ENCODE measurements around the gene DACT3.

DACT3 gene

GRCh38 chr19:46623915-46624502 lies 37.0 kb downstream of the DACT3 start:
- peaks cover 4 to 19% of the 10 kb centered on the region in 2 donors for H3K27me3 ChIP-seq (ENCODE audit: control insufficient read depth in 1 of 2, insufficient read depth in 2 of 2, low read length in 2 of 2)
- H3K9me3 ChIP-seq (ENCODE audit: control insufficient read depth in 1 of 2, low read length in 2 of 2): no peaks in the 10 kb centered on the region
- peaks cover 8 to 15% of the 10 kb centered on the region in 2 donors for H3K4me1 ChIP-seq (ENCODE audit: control insufficient read depth in 1 of 2, insufficient read depth in 2 of 2, low read length in 2 of 2)
- no peak overlapping the region for H3K4me3 ChIP-seq (ENCODE audit: low read depth in 1 of 2, low read length in 2 of 2)
- H3K27ac ChIP-seq (ENCODE audit: low read depth, low read length): peak overlapping the region; percentile 32
- H3K9ac ChIP-seq (ENCODE audit: low read depth in 1 of 2, low read length in 2 of 2): no peak overlapping the region
- no peaks in the 10 kb centered on the region for H3K36me3 ChIP-seq (ENCODE audit: control insufficient read depth in 1 of 2, insufficient read depth in 2 of 2, low read length in 2 of 2)

- no peak overlapping the region for H3K9ac ChIP-seq (ENCODE audit: low read depth in 1 of 2, low read length in 2 of 2)
- H3K4me1 ChIP-seq (ENCODE audit: control insufficient read depth in 1 of 2, insufficient read depth in 2 of 2, low read length in 2 of 2): peaks cover 19 to 24% of the 10 kb centered on the region in 2 donors
- no peak overlapping the region for H3K27ac ChIP-seq (ENCODE audit: low read depth, low read length)
- peaks cover 4 to 19% of the 10 kb centered on the region in 2 donors for H3K27me3 ChIP-seq (ENCODE audit: control insufficient read depth in 1 of 2, insufficient read depth in 2 of 2, low read length in 2 of 2)
- H3K9me3 ChIP-seq (ENCODE audit: control insufficient read depth in 1 of 2, low read length in 2 of 2): no peaks in the 10 kb centered on the region
- no peaks in the 10 kb centered on the region for H3K36me3 ChIP-seq (ENCODE audit: control insufficient read depth in 1 of 2, insufficient read depth in 2 of 2, low read length in 2 of 2)
- H3K4me3 ChIP-seq (ENCODE audit: low read depth in 1 of 2, low read length in 2 of 2): no peak overlapping the region
Measured at GRCh38 chr19:46622118-46622446, 38.9 kb downstream of the DACT3 start.

- Histone ChIP-seq H3K4me1 (ENCODE audit: control insufficient read depth in 1 of 2, insufficient read depth in 2 of 2, low read length in 2 of 2) (peaks cover 25 to 28% of the 10 kb centered on the region in 2 donors), H3K27ac (ENCODE audit: low read depth, low read length) (peak overlapping the region; percentile 54), H3K9me3 (ENCODE audit: control insufficient read depth in 1 of 2, low read length in 2 of 2) (no peaks in the 10 kb centered on the region), H3K36me3 (ENCODE audit: control insufficient read depth in 1 of 2, insufficient read depth in 2 of 2, low read length in 2 of 2) (no peaks in the 10 kb centered on the region), H3K27me3 (ENCODE audit: control insufficient read depth in 1 of 2, insufficient read depth in 2 of 2, low read length in 2 of 2) (peaks cover 4 to 19% of the 10 kb centered on the region in 2 donors), H3K9ac (ENCODE audit: low read depth in 1 of 2, low read length in 2 of 2) (peak overlapping the region in 1 of 2 donors; percentile 32), H3K4me3 (ENCODE audit: low read depth in 1 of 2, low read length in 2 of 2) (peak overlapping the region in 1 of 2 donors; percentile 36)
Measured at GRCh38 chr19:46621191-46622117, 39.5 kb downstream of the DACT3 start.

- no peak overlapping the region for H3K4me3 ChIP-seq (ENCODE audit: low read depth in 1 of 2, low read length in 2 of 2)
- no peaks in the 10 kb centered on the region for H3K9me3 ChIP-seq (ENCODE audit: control insufficient read depth in 1 of 2, low read length in 2 of 2)
- peaks cover 4 to 19% of the 10 kb centered on the region in 2 donors for H3K27me3 ChIP-seq (ENCODE audit: control insufficient read depth in 1 of 2, insufficient read depth in 2 of 2, low read length in 2 of 2)
- H3K9ac ChIP-seq (ENCODE audit: low read depth in 1 of 2, low read length in 2 of 2): no peak overlapping the region
- peak overlapping the region; percentile 54 for H3K27ac ChIP-seq (ENCODE audit: low read depth, low read length)
- no peaks in the 10 kb centered on the region for H3K36me3 ChIP-seq (ENCODE audit: control insufficient read depth in 1 of 2, insufficient read depth in 2 of 2, low read length in 2 of 2)
- peaks cover 28 to 30% of the 10 kb centered on the region in 2 donors for H3K4me1 ChIP-seq (ENCODE audit: control insufficient read depth in 1 of 2, insufficient read depth in 2 of 2, low read length in 2 of 2)
Measured at GRCh38 chr19:46620716-46621115, 40.3 kb downstream of the DACT3 start.

GRCh38 chr19:46620267-46620666 lies 40.7 kb downstream of the DACT3 start:
- Histone ChIP-seq H3K9me3 (ENCODE audit: control insufficient read depth in 1 of 2, low read length in 2 of 2) (no peaks in the 10 kb centered on the region), H3K4me1 (ENCODE audit: control insufficient read depth in 1 of 2, insufficient read depth in 2 of 2, low read length in 2 of 2) (peaks cover 23 to 28% of the 10 kb centered on the region in 2 donors), H3K9ac (ENCODE audit: low read depth in 1 of 2, low read length in 2 of 2) (no peak overlapping the region), H3K4me3 (ENCODE audit: low read depth in 1 of 2, low read length in 2 of 2) (no peak overlapping the region), H3K27me3 (ENCODE audit: control insufficient read depth in 1 of 2, insufficient read depth in 2 of 2, low read length in 2 of 2) (peaks cover 4 to 19% of the 10 kb centered on the region in 2 donors), H3K27ac (ENCODE audit: low read depth, low read length) (no peak overlapping the region), H3K36me3 (ENCODE audit: control insufficient read depth in 1 of 2, insufficient read depth in 2 of 2, low read length in 2 of 2) (no peaks in the 10 kb centered on the region)

- H3K4me1 ChIP-seq (ENCODE audit: control insufficient read depth in 1 of 2, insufficient read depth in 2 of 2, low read length in 2 of 2): peaks cover 17 to 28% of the 10 kb centered on the region in 2 donors
- no peak overlapping the region for H3K27ac ChIP-seq (ENCODE audit: low read depth, low read length)
- H3K27me3 ChIP-seq (ENCODE audit: control insufficient read depth in 1 of 2, insufficient read depth in 2 of 2, low read length in 2 of 2): peaks cover 4 to 15% of the 10 kb centered on the region in 2 donors
- H3K4me3 ChIP-seq (ENCODE audit: low read depth in 1 of 2, low read length in 2 of 2): no peak overlapping the region
- H3K9me3 ChIP-seq (ENCODE audit: control insufficient read depth in 1 of 2, low read length in 2 of 2): no peaks in the 10 kb centered on the region
- H3K9ac ChIP-seq (ENCODE audit: low read depth in 1 of 2, low read length in 2 of 2): no peak overlapping the region
- H3K36me3 ChIP-seq (ENCODE audit: control insufficient read depth in 1 of 2, insufficient read depth in 2 of 2, low read length in 2 of 2): no peaks in the 10 kb centered on the region
Measured at GRCh38 chr19:46618670-46619231, 42.2 kb downstream of the DACT3 start.

- Histone ChIP-seq H3K36me3 (ENCODE audit: control insufficient read depth in 1 of 2, insufficient read depth in 2 of 2, low read length in 2 of 2) (no peaks in the 10 kb centered on the region), H3K9ac (ENCODE audit: low read depth in 1 of 2, low read length in 2 of 2) (no peak overlapping the region), H3K27me3 (ENCODE audit: control insufficient read depth in 1 of 2, insufficient read depth in 2 of 2, low read length in 2 of 2) (peaks cover 4 to 10% of the 10 kb centered on the region in 2 donors), H3K9me3 (ENCODE audit: control insufficient read depth in 1 of 2, low read length in 2 of 2) (no peaks in the 10 kb centered on the region), H3K4me3 (ENCODE audit: low read depth in 1 of 2, low read length in 2 of 2) (no peak overlapping the region), H3K27ac (ENCODE audit: low read depth, low read length) (no peak overlapping the region), H3K4me1 (ENCODE audit: control insufficient read depth in 1 of 2, insufficient read depth in 2 of 2, low read length in 2 of 2) (peaks cover 17 to 28% of the 10 kb centered on the region in 2 donors)
Measured at GRCh38 chr19:46617601-46618000, 43.4 kb downstream of the DACT3 start.

GRCh38 chr19:46616631-46617322 lies 44.2 kb downstream of the DACT3 start:
- Histone ChIP-seq H3K27ac (ENCODE audit: low read depth, low read length) (peak overlapping the region; percentile 63), H3K36me3 (ENCODE audit: control insufficient read depth in 1 of 2, insufficient read depth in 2 of 2, low read length in 2 of 2) (no peaks in the 10 kb centered on the region), H3K9me3 (ENCODE audit: control insufficient read depth in 1 of 2, low read length in 2 of 2) (no peaks in the 10 kb centered on the region), H3K9ac (ENCODE audit: low read depth in 1 of 2, low read length in 2 of 2) (no peak overlapping the region), H3K27me3 (ENCODE audit: control insufficient read depth in 1 of 2, insufficient read depth in 2 of 2, low read length in 2 of 2) (peaks cover 4 to 8% of the 10 kb centered on the region in 2 donors), H3K4me3 (ENCODE audit: low read depth in 1 of 2, low read length in 2 of 2) (no peak overlapping the region), H3K4me1 (ENCODE audit: control insufficient read depth in 1 of 2, insufficient read depth in 2 of 2, low read length in 2 of 2) (peaks cover 17 to 36% of the 10 kb centered on the region in 2 donors)

- peaks cover 17 to 44% of the 10 kb centered on the region in 2 donors for H3K4me1 ChIP-seq (ENCODE audit: control insufficient read depth in 1 of 2, insufficient read depth in 2 of 2, low read length in 2 of 2)
- H3K36me3 ChIP-seq (ENCODE audit: control insufficient read depth in 1 of 2, insufficient read depth in 2 of 2, low read length in 2 of 2): peaks cover 0 to 2% of the 10 kb centered on the region in 2 donors
- no peak overlapping the region for H3K9ac ChIP-seq (ENCODE audit: low read depth in 1 of 2, low read length in 2 of 2)
- no peak overlapping the region for H3K27ac ChIP-seq (ENCODE audit: low read depth, low read length)
- no peak overlapping the region for H3K4me3 ChIP-seq (ENCODE audit: low read depth in 1 of 2, low read length in 2 of 2)
- H3K9me3 ChIP-seq (ENCODE audit: control insufficient read depth in 1 of 2, low read length in 2 of 2): no peaks in the 10 kb centered on the region
- H3K27me3 ChIP-seq (ENCODE audit: control insufficient read depth in 1 of 2, insufficient read depth in 2 of 2, low read length in 2 of 2): peaks cover under 1 to 4% of the 10 kb centered on the region in 2 donors
Measured at GRCh38 chr19:46615966-46616365, 45.0 kb downstream of the DACT3 start.

Data from duodenal mucosa (tissue), 2 donors.